Measurements from ENCODE around the gene ITPR1. TPM values are rescaled to one million over a fixed set of nuclear protein-coding genes. Genes with fewer than 3 reads are reported as not detected.

ITPR1 gene
- total RNA-seq, 2 donors from 2014 or later, result 29.3 to 29.8 TPM

DNA sequence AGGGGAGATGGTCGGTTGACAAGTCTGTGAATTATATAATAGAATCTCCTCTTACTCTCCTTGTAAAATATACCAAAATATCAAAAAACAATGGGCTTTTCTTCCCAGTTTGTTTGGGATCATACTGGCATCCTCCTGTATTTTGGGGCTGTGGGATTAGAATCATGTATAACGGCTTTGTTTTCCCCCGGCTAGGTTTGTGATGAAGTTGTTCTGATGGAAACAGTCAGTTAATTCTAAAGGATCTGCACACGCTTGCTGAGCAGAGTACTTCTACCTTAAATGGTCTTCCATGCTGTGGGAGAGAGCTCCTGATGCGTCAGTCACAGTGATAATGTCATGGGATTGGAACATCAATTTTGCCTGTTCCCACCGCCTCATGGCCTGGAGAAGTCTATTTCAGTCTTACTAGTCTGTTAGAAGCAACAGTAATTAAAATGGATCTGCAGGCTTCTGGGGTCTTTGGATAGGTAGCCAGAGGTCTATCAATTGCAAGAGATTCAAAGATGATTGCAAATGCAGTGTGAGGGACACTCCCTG lies 81.3 kb downstream of the ITPR1 start:
- DNase-seq (no peak), ATAC-seq (no peak)
- Histone ChIP-seq H3K4me3 (no peak overlapping the region), H3K9me3 (no peaks in the 10 kb centered on the region), H3K27me3 (no peaks in the 10 kb centered on the region), H3K36me3 (replicated peaks in 1 of 2; ENCODE audit: insufficient read depth in 1 of 2, low read depth in 2 of 2) (no peaks in the 10 kb centered on the region), H3K27ac (no peak overlapping the region), H3K4me1 (no peaks in the 10 kb centered on the region)
- WGBS, 2 donors, result 81 to 82% methylated on average over 6 of the region's 6 CpGs
- TF ChIP-seq POLR2A (IDR thresholded peaks at IDR 0.05), result no peak
- TF ChIP-seq, protein P1, sequence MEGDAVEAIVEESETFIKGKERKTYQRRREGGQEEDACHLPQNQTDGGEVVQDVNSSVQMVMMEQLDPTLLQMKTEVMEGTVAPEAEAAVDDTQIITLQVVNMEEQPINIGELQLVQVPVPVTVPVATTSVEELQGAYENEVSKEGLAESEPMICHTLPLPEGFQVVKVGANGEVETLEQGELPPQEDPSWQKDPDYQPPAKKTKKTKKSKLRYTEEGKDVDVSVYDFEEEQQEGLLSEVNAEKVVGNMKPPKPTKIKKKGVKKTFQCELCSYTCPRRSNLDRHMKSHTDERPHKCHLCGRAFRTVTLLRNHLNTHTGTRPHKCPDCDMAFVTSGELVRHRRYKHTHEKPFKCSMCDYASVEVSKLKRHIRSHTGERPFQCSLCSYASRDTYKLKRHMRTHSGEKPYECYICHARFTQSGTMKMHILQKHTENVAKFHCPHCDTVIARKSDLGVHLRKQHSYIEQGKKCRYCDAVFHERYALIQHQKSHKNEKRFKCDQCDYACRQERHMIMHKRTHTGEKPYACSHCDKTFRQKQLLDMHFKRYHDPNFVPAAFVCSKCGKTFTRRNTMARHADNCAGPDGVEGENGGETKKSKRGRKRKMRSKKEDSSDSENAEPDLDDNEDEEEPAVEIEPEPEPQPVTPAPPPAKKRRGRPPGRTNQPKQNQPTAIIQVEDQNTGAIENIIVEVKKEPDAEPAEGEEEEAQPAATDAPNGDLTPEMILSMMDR (IDR thresholded peaks at IDR 0.05), result no peak
- intact Hi-C loops (cut with DNase I), result no loop called here

DNA sequence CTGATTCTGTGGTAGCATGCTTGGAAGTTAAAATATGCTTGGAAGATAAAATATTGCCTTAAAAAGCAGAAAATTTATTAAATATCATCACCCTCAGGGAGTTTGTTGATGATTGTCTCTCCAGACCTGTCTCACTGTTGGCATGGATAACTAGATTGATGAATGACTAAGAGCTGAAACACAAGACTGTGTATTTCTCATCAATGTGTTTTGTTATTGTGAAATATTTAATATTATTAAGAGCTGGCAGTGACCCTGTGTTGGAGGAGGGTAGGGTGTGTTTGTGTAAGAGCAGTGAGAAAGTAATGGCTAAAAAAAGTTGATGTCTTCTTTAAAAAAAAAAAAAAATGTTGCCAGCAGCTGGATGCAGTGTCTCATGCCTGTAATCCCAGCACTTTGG lies 82.2 kb downstream of the ITPR1 start:
- Histone ChIP-seq H3K36me3 (replicated peaks in 1 of 2; ENCODE audit: insufficient read depth in 1 of 2, low read depth in 2 of 2) (no peaks in the 10 kb centered on the region), H3K4me1 (no peaks in the 10 kb centered on the region), H3K9me3 (no peaks in the 10 kb centered on the region), H3K27ac (no peak overlapping the region), H3K27me3 (no peaks in the 10 kb centered on the region), H3K4me3 (no peak overlapping the region)
- no peak for ATAC-seq
- DNase-seq, result no peak
- no peak for TF ChIP-seq POLR2A (IDR thresholded peaks at IDR 0.05)
- TF ChIP-seq, protein P1 (IDR thresholded peaks at IDR 0.05), result no peak
- intact Hi-C loops (cut with DNase I), result no loop called here

DNA sequence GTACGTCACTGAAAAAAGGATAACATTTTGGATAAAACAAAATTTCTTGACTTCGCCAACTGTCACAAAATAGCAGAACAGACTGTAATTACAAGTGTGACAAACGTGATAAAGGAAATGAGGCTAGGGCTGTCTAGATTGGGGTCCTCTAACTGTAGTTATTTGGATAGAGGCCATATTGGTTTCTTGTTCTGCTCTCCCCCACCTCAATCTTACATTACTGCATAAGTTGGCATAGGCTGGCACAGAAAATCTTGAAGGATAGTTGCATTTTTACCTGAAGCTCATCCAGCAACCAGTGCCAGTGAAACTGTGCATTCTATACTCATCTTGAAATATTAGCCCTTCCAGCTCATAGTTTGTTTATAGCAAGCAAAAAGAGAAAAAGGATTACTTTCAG lies 84.6 kb downstream of the ITPR1 start:
- ATAC-seq (no peak), DNase-seq (no peak)
- intact Hi-C loops (cut with DNase I), result no loop called here
- H3K4me1 ChIP-seq, result no peaks in the 10 kb centered on the region
- H3K27ac ChIP-seq, result no peak overlapping the region
- TF ChIP-seq POLR2A (IDR thresholded peaks at IDR 0.05), result no peak
- TF ChIP-seq, protein P1 (IDR thresholded peaks at IDR 0.05), result no peak
- H3K27me3 ChIP-seq, result no peaks in the 10 kb centered on the region
- WGBS, 2 donors, result 72 to 80% methylated on average over 3 of the region's 3 CpGs
- H3K4me3 ChIP-seq, result no peak overlapping the region
- H3K36me3 ChIP-seq (replicated peaks in 1 of 2; ENCODE audit: insufficient read depth in 1 of 2, low read depth in 2 of 2), result no peaks in the 10 kb centered on the region
- H3K9me3 ChIP-seq, result no peaks in the 10 kb centered on the region

DNA sequence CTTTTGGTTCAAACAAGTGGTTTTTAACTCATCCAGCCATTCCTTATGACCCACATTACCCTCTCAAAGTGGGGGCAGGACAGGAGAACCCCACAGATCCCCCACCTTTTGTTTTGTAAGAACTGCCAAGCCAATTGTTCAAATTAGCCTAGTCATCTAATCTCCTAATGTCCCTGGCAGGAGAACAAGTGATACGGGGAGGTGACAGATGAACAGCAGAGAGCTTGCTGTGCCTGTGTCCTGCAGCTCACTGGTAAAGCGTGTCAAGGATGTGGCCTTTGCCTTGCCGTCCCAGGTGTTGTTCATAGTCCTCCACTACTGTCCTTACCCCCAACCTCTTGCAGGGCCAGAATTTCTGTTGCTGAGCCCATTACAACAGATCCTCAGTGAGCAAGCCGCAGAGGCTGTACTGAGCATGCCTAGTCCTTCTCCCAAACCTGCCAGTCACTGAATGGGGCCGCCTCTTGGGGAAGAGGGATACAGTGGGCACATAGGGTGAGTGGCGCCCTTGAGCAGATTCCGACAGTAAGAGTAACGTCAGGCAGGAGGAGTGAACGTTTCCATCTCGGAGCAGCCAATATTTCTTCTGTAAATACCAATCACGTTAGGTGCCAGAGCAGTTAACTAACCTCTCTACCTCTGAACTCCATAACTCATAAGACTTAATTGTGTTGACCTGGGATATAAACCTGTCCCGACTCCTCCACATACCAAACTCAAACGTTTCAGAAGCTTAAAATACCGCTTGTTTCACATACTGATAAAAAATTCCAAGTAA lies 87.4 kb downstream of the ITPR1 start:
- H3K4me3 ChIP-seq, result no peak overlapping the region
- H3K4me1 ChIP-seq, result no peaks in the 10 kb centered on the region
- no peak for ATAC-seq
- TF ChIP-seq, protein P1 (IDR thresholded peaks at IDR 0.05), result no peak
- intact Hi-C loops (cut with DNase I), result no loop called here
- H3K9me3 ChIP-seq, result no peaks in the 10 kb centered on the region
- 64 to 69% methylated on average over 13 to 14 of the region's 14 CpGs for WGBS, 2 donors
- H3K27me3 ChIP-seq, result no peaks in the 10 kb centered on the region
- DNase-seq, result no peak
- no peak overlapping the region for H3K27ac ChIP-seq
- no peaks in the 10 kb centered on the region for H3K36me3 ChIP-seq (replicated peaks in 1 of 2; ENCODE audit: insufficient read depth in 1 of 2, low read depth in 2 of 2)

DNA sequence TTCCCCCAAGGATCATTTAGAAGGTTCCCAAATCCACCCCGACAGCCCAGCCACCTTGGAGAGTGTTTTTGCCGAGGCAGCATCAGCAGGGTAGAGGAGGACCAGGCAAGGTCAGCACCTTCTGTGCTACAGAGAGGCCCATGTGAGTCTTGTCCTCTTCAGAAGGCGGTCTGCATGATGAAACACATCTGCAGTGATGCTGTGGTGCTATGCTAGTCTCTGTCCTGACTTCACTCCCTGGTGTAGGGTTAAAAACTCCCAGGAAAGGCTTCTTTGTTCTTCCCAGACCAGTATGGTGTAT lies 87.9 kb downstream of the ITPR1 start:
- intact Hi-C loops (cut with DNase I), result no loop called here
- H3K27me3 ChIP-seq, result no peaks in the 10 kb centered on the region
- 59 to 84% methylated on average over 2 to 3 of the region's 3 CpGs for WGBS, 2 donors
- H3K4me3 ChIP-seq, result no peak overlapping the region
- H3K36me3 ChIP-seq (replicated peaks in 1 of 2; ENCODE audit: insufficient read depth in 1 of 2, low read depth in 2 of 2), result no peaks in the 10 kb centered on the region
- H3K27ac ChIP-seq, result no peak overlapping the region
- TF ChIP-seq, protein P1 (IDR thresholded peaks at IDR 0.05), result no peak
- no peak for TF ChIP-seq POLR2A (IDR thresholded peaks at IDR 0.05)
- DNase-seq (peak in 1 of 4 donors; percentile 15), ATAC-seq (peak; percentile 51)
- no peaks in the 10 kb centered on the region for H3K4me1 ChIP-seq
- no peaks in the 10 kb centered on the region for H3K9me3 ChIP-seq
